CD4-positive, alpha-beta T cell treated with Interleukin-17A for 4 hours (primary cell): ENCODE data around the gene TBXA2R.
"Not testable (repeated sequence)": the region's sequence is repeated elsewhere in the genome, so short reads cannot be mapped to it uniquely, and the experiment has no call there.

Source experiments
- DNase-seq: peaks from one replicate; pipeline ENCODE4 v3.0.0-alpha.2; 2020; ENCODE audit warnings: mixed read lengths

The TBXA2R gene

GRCh38 chr19:3606690-3607289 is at the start of gene TBXA2R:
TBXA2R (minus strand) TSS chr19:3606875; CDS start chr19:3600634, 6,241 bp downstream.
- DNase-seq = peak; percentile 76

GRCh38 chr19:3656073-3656746 is 49.5 kb upstream of the TBXA2R start:
- no peak for DNase-seq

- no peak for DNase-seq
Measured at GRCh38 chr19:3655402-3656072, 48.9 kb upstream of the TBXA2R start.

GRCh38 chr19:3653865-3654513 is 47.3 kb upstream of the TBXA2R start:
- DNase-seq = peak; percentile 19

GRCh38 chr19:3653081-3653795 is 46.6 kb upstream of the TBXA2R start:
- DNase-seq = no peak

GRCh38 chr19:3652422-3652821 is 45.7 kb upstream of the TBXA2R start:
- DNase-seq = no peak

GRCh38 chr19:3651684-3652083 is 45.0 kb upstream of the TBXA2R start:
- no peak for DNase-seq

GRCh38 chr19:3649888-3650287 is 43.2 kb upstream of the TBXA2R start:
- DNase-seq = no peak

GRCh38 chr19:3648037-3648905 is 41.6 kb upstream of the TBXA2R start:
- no peak for DNase-seq

- DNase-seq = not testable (repeated sequence)
Measured at GRCh38 chr19:3647102-3647501, 40.4 kb upstream of the TBXA2R start.

GRCh38 chr19:3646336-3647092 is 39.8 kb upstream of the TBXA2R start:
- no peak for DNase-seq

GRCh38 chr19:3645726-3646125 is 39.1 kb upstream of the TBXA2R start:
- DNase-seq = no peak

- DNase-seq = no peak
Measured at GRCh38 chr19:3645067-3645396, 38.4 kb upstream of the TBXA2R start.

GRCh38 chr19:3644351-3645066 is 37.8 kb upstream of the TBXA2R start:
- no peak for DNase-seq

GRCh38 chr19:3643674-3644313 is 37.1 kb upstream of the TBXA2R start:
- no peak for DNase-seq

GRCh38 chr19:3642987-3643673 is 36.5 kb upstream of the TBXA2R start:
- DNase-seq = no peak

GRCh38 chr19:3642296-3642695 is 35.6 kb upstream of the TBXA2R start:
- DNase-seq = no peak

- DNase-seq = no peak
Measured at GRCh38 chr19:3641515-3642269, 35.0 kb upstream of the TBXA2R start.

GRCh38 chr19:3639479-3639878 is 32.8 kb upstream of the TBXA2R start:
- DNase-seq = no peak
